Measurements from ENCODE around the gene TBX4. TPM values are rescaled to one million over a fixed set of nuclear protein-coding genes. Genes with fewer than 3 reads are reported as not detected.

The TBX4 gene
- total and polyA plus RNA-seq, 2 experiments from 2014 or later = not detected

DNA sequence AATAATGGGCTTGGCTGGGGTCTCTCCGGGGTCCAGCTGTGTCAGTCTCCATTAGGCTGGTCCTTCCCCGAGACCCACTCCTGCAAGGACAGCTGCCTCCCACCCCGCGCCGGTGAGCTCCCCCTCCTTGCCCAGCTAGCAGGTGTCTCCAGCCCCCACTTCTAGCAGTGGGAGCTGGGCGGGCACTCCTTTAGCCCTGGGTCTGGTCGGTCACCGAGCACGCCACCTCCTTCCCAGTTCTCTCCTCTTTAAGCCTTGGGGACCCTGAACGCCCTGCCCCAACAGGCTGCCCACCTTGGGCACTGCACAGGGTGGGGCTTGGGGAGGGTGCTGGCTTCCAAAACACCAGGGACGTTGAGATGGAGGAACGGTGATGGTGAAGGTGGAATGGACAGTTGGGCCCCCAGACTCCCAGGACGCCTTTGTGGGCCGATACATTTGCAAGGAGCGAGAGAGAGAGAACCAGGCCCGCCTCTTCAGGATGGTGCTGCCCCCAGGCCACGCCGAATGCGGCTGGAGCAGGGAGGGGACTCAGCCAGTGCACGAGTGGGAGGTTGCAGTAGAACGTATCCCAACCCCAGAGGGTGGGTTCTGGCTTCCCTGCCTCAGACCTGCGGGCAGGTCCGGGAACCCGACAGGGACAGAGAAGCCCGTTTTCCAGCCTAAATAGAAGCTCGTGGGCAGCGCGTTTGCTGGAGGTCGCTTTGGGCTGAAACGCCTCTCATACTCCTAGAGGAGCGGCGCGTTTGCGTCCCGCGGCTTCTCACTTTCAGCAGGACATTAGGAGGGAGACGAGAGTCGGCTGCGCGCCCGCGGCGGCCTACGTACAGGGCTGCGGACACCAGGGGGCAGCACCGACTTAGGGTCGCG, 41.8 kb upstream of the TBX4 start:
- peak overlapping the region; percentile 28; the same call in 1 of the 2 replicates for H3K4me3 ChIP-seq
- no peaks in the 10 kb centered on the region for H3K4me1 ChIP-seq (ENCODE audit: insufficient read depth)
- no peaks in the 10 kb centered on the region for H3K79me2 ChIP-seq (ENCODE audit: insufficient read depth)
- no peak overlapping the region for H3K27ac ChIP-seq
- no peaks in the 10 kb centered on the region for H3K9me3 ChIP-seq (ENCODE audit: low read depth)
- no peaks in the 10 kb centered on the region for H3K36me3 ChIP-seq (ENCODE audit: low read depth)
- H3K9ac ChIP-seq = no peak overlapping the region
- 34 to 35% methylated on average over 47 to 48 of the region's 48 CpGs for WGBS, 2 experiments (ENCODE audit: low coverage in 1 of 2, low lambda C conversion rate in 2 of 2, missing lambda C conversion rate in 2 of 2)
- peak; percentile 75 for DNase-seq
- TF ChIP-seq EZH2phosphoT487 (IDR thresholded peaks at IDR 0.05; ENCODE audit: insufficient read depth, low read depth) = no peak
- no peak for TF ChIP-seq EZH2 (IDR thresholded peaks at IDR 0.05; ENCODE audit: insufficient read depth, poor library complexity, severe bottlenecking)
- no peaks in the 10 kb centered on the region for H3K27me3 ChIP-seq (replicated peaks; ENCODE audit: insufficient read depth)
- H2AFZ ChIP-seq = peak overlapping the region; percentile 42
- H3F3A ChIP-seq (ENCODE audit: insufficient read depth) = peaks cover 7% of the 10 kb centered on the region; the same call in 1 of the 2 replicates
- H4K20me1 ChIP-seq (ENCODE audit: insufficient read depth) = no peaks in the 10 kb centered on the region
- in situ Hi-C loops (cut with MboI) = no loop called here
- H3K9me2 ChIP-seq (ENCODE audit: insufficient read depth) = no peaks in the 10 kb centered on the region
- peak overlapping the region; percentile 32 for H3K4me2 ChIP-seq (ENCODE audit: unreplicated experiment)

DNA sequence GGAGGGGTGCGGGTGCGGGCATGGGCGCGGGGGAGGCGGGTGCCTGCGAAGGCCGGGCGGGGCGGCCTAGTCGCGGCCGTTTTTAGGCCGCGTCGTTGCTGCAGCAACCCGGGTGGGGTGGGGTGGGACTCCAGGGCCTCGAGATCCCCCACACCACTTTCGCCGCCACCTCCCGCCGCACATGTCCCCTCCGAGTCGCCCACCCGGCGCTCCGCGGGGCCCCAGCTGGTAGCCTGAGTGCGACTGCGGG, 41.3 kb upstream of the TBX4 start:
- H3K4me1 ChIP-seq (ENCODE audit: insufficient read depth) = peaks cover 2% of the 10 kb centered on the region; the same call in 1 of the 2 replicates
- no peak overlapping the region for H3K27ac ChIP-seq
- TF ChIP-seq EZH2 (IDR thresholded peaks at IDR 0.05; ENCODE audit: insufficient read depth, poor library complexity, severe bottlenecking) (no peak), EZH2phosphoT487 (IDR thresholded peaks at IDR 0.05; ENCODE audit: insufficient read depth, low read depth) (no peak)
- no peaks in the 10 kb centered on the region for H4K20me1 ChIP-seq (ENCODE audit: insufficient read depth)
- WGBS, 2 experiments (ENCODE audit: low coverage in 1 of 2, low lambda C conversion rate in 2 of 2, missing lambda C conversion rate in 2 of 2) = 0 to 10% methylated on average over 4 to 26 of the region's 29 CpGs
- peaks cover 7% of the 10 kb centered on the region; the same call in 1 of the 2 replicates for H3F3A ChIP-seq (ENCODE audit: insufficient read depth)
- no peaks in the 10 kb centered on the region for H3K27me3 ChIP-seq (replicated peaks; ENCODE audit: insufficient read depth)
- no peaks in the 10 kb centered on the region for H3K9me2 ChIP-seq (ENCODE audit: insufficient read depth)
- H3K4me2 ChIP-seq (ENCODE audit: unreplicated experiment) = no peak overlapping the region
- H3K36me3 ChIP-seq (ENCODE audit: low read depth) = no peaks in the 10 kb centered on the region
- in situ Hi-C loops (cut with MboI) = no loop called here
- H3K9ac ChIP-seq = peak overlapping the region; percentile 79
- 0 out of 2 replicates have a peak overlapping the region, but pooled peaks have one; percentile 75 for H3K4me3 ChIP-seq
- no peaks in the 10 kb centered on the region for H3K9me3 ChIP-seq (ENCODE audit: low read depth)
- DNase-seq = no peak
- H3K79me2 ChIP-seq (ENCODE audit: insufficient read depth) = no peaks in the 10 kb centered on the region
- H2AFZ ChIP-seq = peak overlapping the region; percentile 95

DNA sequence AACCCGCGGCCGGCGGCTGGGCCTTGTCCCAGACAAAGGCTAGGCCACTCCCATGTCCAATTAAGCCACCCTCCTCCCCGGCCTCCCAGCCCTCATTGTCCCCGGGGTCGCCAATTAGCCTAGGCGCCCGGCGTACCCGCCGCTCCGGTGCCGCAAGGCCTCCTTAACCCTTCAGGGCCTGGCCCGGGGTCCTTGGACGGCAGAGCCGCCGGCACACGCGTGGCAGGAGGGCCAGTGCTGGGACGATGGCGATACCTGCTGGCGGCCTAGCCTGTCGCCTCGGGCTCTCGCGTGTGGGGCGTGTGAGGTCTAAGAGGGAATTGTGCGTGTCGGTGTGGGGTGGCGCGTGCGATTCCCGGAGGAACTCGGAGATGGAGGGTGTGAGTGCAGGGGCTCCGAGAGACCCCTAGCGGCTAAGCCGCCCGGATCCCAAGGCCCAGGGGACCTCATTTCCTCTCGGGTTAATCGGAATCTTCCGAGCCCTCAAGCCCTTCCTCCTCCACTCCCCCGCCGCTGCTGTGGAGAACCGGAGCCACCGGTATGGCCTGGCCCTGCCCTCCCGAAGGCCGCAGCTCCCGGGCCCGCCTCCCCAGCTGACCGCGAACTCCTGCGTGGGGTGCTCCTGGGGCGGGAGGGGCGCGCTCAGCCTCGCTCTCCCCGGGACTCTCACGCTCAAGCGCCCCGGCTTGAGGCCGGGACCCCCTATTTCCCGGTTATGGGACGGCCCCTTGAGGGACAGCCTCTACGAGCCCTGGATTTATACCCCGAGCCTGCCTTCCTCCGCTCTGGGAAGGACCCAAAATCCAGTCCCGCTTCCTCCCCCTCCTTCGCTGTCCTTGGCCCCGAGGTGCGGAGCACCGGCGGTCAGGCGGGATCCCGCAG, 40.7 kb upstream of the TBX4 start:
- peak overlapping the region; percentile 55 for H3K27ac ChIP-seq
- no peak for TF ChIP-seq EZH2phosphoT487 (IDR thresholded peaks at IDR 0.05; ENCODE audit: insufficient read depth, low read depth)
- no peak for TF ChIP-seq EZH2 (IDR thresholded peaks at IDR 0.05; ENCODE audit: insufficient read depth, poor library complexity, severe bottlenecking)
- no peaks in the 10 kb centered on the region for H4K20me1 ChIP-seq (ENCODE audit: insufficient read depth)
- peaks cover 7% of the 10 kb centered on the region; the same call in 1 of the 2 replicates for H3F3A ChIP-seq (ENCODE audit: insufficient read depth)
- peak overlapping the region; percentile 79 for H3K9ac ChIP-seq
- peak overlapping the region; percentile 75 for H3K4me3 ChIP-seq
- no peaks in the 10 kb centered on the region for H3K9me3 ChIP-seq (ENCODE audit: low read depth)
- H3K9me2 ChIP-seq (ENCODE audit: insufficient read depth) = no peaks in the 10 kb centered on the region
- no peaks in the 10 kb centered on the region for H3K79me2 ChIP-seq (ENCODE audit: insufficient read depth)
- in situ Hi-C loops (cut with MboI) = no loop called here
- no peaks in the 10 kb centered on the region for H3K27me3 ChIP-seq (replicated peaks; ENCODE audit: insufficient read depth)
- no peaks in the 10 kb centered on the region for H3K36me3 ChIP-seq (ENCODE audit: low read depth)
- peaks cover 8% of the 10 kb centered on the region; the same call in 1 of the 2 replicates for H3K4me1 ChIP-seq (ENCODE audit: insufficient read depth)
- WGBS, 2 experiments (ENCODE audit: low coverage in 1 of 2, low lambda C conversion rate in 2 of 2, missing lambda C conversion rate in 2 of 2) = 4 to 5% methylated on average over 47 to 75 of the region's 75 CpGs
- H3K4me2 ChIP-seq (ENCODE audit: unreplicated experiment) = peak overlapping the region; percentile 87
- H2AFZ ChIP-seq = peak overlapping the region; percentile 95
- DNase-seq = peak; percentile 76

DNA sequence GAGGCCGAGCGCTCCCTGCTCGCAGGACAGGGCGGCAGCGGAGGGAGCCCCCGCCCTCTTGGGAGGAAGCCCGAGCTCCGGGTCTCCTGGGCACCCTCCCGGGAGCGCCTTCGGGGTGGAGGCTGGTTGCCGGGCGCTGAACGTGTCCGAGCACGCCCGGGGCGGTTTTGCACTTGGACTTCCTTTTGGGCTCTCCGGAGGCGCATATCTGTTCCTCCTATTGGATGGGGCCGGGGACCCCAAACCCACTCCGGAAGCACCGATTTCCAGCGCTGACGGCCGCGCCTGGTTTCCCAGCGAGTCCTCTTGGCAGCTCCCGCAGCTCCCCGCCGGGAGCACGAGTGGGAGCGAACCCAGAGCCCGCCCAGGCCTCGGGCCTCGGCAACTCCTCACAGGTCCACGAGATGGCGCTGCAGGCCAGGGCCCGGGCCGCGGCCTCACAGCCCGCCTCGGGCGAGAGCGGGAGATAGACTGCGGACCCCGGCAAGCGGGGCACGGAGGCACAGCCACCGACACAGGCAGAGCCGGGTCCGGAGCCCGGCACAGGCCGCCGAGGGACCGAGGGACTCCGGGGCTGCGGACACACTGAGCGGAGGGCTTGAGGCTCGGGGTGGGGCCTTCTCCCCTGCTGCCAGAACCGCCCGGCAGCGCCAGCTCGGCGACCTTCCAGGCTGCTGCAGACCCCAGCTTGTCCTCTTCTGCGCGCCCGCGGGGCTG, 39.9 kb upstream of the TBX4 start:
- H3K9ac ChIP-seq = peak overlapping the region; percentile 79
- 1% methylated on average over 61 to 66 of the region's 69 CpGs for WGBS, 2 experiments (ENCODE audit: low coverage in 1 of 2, low lambda C conversion rate in 2 of 2, missing lambda C conversion rate in 2 of 2)
- H3K4me1 ChIP-seq (ENCODE audit: insufficient read depth) = peaks cover 8% of the 10 kb centered on the region; the same call in 1 of the 2 replicates

More for the DNA sequence above, 39.9 kb upstream of the TBX4 start:
- Histone ChIP-seq H3K4me2 (ENCODE audit: unreplicated experiment) (peak overlapping the region; percentile 87), H3K27me3 (replicated peaks; ENCODE audit: insufficient read depth) (no peaks in the 10 kb centered on the region), H3K79me2 (ENCODE audit: insufficient read depth) (no peaks in the 10 kb centered on the region), H3F3A (ENCODE audit: insufficient read depth) (peaks cover 7% of the 10 kb centered on the region; the same call in 1 of the 2 replicates), H3K27ac (peak overlapping the region; percentile 55), H3K4me3 (peak overlapping the region; percentile 75), H3K9me2 (ENCODE audit: insufficient read depth) (no peaks in the 10 kb centered on the region), H3K36me3 (ENCODE audit: low read depth) (no peaks in the 10 kb centered on the region), H3K9me3 (ENCODE audit: low read depth) (no peaks in the 10 kb centered on the region), H4K20me1 (ENCODE audit: insufficient read depth) (no peaks in the 10 kb centered on the region), H2AFZ (peak overlapping the region; percentile 95)
- TF ChIP-seq EZH2 (IDR thresholded peaks at IDR 0.05; ENCODE audit: insufficient read depth, poor library complexity, severe bottlenecking) (no peak), EZH2phosphoT487 (IDR thresholded peaks at IDR 0.05; ENCODE audit: insufficient read depth, low read depth) (no peak)
- peak; percentile 89 for DNase-seq
- in situ Hi-C loops (cut with MboI) = no loop called here
